ENCODE measurements around the gene ARMC7.
A peak's percentile ranks its signal among the peaks of the same experiment; 100 is the strongest.
"Not testable (repeated sequence)": the region's sequence is repeated elsewhere in the genome, so short reads cannot be mapped to it uniquely, and the experiment has no call there.

Gene ARMC7

GRCh38 chr17:75064460-75064859, 45.3 kb upstream of the ARMC7 start:
- no peak for TF ChIP-seq CTCF (conservative IDR thresholded peaks at IDR 0.05)
- H3K27ac ChIP-seq: no peak overlapping the region

- H3K27ac ChIP-seq: no peak overlapping the region
- no peak for TF ChIP-seq CTCF (conservative IDR thresholded peaks at IDR 0.05)
Observed at GRCh38 chr17:75064867-75065561, 44.8 kb upstream of the ARMC7 start.

GRCh38 chr17:75065562-75066151, 44.1 kb upstream of the ARMC7 start:
- no peak overlapping the region for H3K27ac ChIP-seq
- TF ChIP-seq CTCF (conservative IDR thresholded peaks at IDR 0.05): no peak

- TF ChIP-seq CTCF (conservative IDR thresholded peaks at IDR 0.05): no peak
- no peak overlapping the region for H3K27ac ChIP-seq
Observed at GRCh38 chr17:75067856-75068255, 41.9 kb upstream of the ARMC7 start.

GRCh38 chr17:75068750-75069149, 41.0 kb upstream of the ARMC7 start:
- TF ChIP-seq CTCF (conservative IDR thresholded peaks at IDR 0.05): no peak
- H3K27ac ChIP-seq: no peak overlapping the region

GRCh38 chr17:75069783-75070182, 40.0 kb upstream of the ARMC7 start:
- H3K27ac ChIP-seq: no peak overlapping the region

GRCh38 chr17:75071478-75072271, 38.1 kb upstream of the ARMC7 start:
- not testable (repeated sequence) for H3K27ac ChIP-seq

More at GRCh38 chr17:75069783-75070182, 40.0 kb upstream of the ARMC7 start:
- TF ChIP-seq CTCF (conservative IDR thresholded peaks at IDR 0.05): peak; percentile 71

GRCh38 chr17:75072909-75073308, 36.9 kb upstream of the ARMC7 start:
- H3K27ac ChIP-seq: not testable (repeated sequence)

Data from VCaP (cell line).